ENCODE data around the gene PLCH1. TPM values are rescaled to one million over a fixed set of nuclear protein-coding genes. Genes with fewer than 3 reads are reported as not detected.
"Not testable (repeated sequence)": the region's sequence is repeated elsewhere in the genome, so short reads cannot be mapped to it uniquely, and the experiment has no call there.

The PLCH1 gene
- total RNA-seq, 2 experiments from 2014 or later: 0.03 to 0.20 TPM

DNA sequence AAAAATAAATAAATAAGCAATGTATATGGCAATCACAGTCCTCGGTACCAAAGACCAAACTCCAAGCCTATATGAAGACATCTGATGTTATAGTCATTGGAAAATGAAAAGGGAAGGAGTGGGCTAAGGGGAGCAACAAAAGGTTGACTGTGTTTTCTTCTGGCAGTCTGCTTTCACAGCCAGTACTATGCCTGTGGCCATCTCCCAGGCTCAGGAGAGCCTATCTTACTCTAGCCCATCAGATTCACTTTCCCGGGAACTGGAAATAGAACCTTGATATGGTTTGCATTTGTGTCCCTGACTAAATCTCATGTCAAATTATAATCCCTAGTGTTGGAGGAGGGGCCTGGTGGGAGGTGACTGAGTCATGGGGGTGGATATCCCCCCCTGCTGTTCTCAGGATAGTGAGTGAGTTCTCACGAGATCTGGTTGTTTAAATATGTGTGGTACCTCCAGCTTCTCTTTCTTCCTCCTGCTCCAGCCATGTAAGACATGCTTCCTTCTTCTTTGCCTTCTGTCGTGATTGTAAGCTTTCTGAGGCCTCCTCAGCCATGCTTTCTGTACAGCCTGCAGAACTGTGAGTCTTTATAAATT is 105.3 kb downstream of the PLCH1 start:
- Mint-ChIP-seq H3K4me3 (no peak overlapping the region), H3K27ac (no peak overlapping the region), H3K27me3 (no peaks in the 10 kb centered on the region), H3K36me3 (ENCODE audit: low read depth) (no peaks in the 10 kb centered on the region), H3K9me3 (no peaks in the 10 kb centered on the region), H3K4me1 (ENCODE audit: low read depth) (no peaks in the 10 kb centered on the region)
- POLR2A ChIA-PET: no interaction called here
- CTCF ChIA-PET: no interaction called here
- TF ChIP-seq, protein P1, sequence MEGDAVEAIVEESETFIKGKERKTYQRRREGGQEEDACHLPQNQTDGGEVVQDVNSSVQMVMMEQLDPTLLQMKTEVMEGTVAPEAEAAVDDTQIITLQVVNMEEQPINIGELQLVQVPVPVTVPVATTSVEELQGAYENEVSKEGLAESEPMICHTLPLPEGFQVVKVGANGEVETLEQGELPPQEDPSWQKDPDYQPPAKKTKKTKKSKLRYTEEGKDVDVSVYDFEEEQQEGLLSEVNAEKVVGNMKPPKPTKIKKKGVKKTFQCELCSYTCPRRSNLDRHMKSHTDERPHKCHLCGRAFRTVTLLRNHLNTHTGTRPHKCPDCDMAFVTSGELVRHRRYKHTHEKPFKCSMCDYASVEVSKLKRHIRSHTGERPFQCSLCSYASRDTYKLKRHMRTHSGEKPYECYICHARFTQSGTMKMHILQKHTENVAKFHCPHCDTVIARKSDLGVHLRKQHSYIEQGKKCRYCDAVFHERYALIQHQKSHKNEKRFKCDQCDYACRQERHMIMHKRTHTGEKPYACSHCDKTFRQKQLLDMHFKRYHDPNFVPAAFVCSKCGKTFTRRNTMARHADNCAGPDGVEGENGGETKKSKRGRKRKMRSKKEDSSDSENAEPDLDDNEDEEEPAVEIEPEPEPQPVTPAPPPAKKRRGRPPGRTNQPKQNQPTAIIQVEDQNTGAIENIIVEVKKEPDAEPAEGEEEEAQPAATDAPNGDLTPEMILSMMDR (IDR thresholded peaks at IDR 0.05): no peak
- no peak for ATAC-seq (ENCODE audit: poor library complexity)
- intact Hi-C loops (cut with DNase I, micrococcal nuclease): no loop called here
- no peak for DNase-seq
- Histone ChIP-seq H3K4me1 (ENCODE audit: insufficient read depth, low read length) (no peaks in the 10 kb centered on the region), H3K36me3 (ENCODE audit: insufficient read depth, low read length) (no peaks in the 10 kb centered on the region), H3K27me3 (ENCODE audit: control insufficient read depth in 1 of 2, insufficient read depth in 2 of 2, low read length in 2 of 2) (no peaks in the 10 kb centered on the region), H3K27ac (ENCODE audit: low read depth in 1 of 2, low read length in 2 of 2) (no peak overlapping the region), H3K4me3 (ENCODE audit: low read length) (no peak overlapping the region), H3K9me3 (ENCODE audit: control insufficient read depth in 1 of 2, insufficient read depth in 1 of 2, low read length in 2 of 2) (no peaks in the 10 kb centered on the region)

DNA sequence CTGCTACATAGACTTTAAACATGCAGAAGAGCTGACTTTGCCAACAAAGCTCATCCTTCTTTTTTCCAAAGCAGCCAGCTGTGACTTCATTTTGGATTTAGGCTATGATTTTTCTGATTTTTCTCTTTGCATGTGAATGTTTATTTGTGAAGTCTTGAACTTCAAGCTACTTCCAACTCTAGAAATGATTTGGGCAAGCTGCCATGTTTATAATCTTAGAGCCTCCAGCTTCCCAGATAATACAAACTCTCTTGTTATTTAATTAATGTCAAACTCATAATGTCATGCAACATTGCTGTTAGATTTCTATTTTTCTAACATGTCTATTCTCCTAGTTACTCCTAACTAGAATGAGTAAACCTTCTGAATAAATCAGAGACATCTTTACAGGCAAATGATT is 106.4 kb downstream of the PLCH1 start:
- H3K4me3 ChIP-seq (ENCODE audit: low read length); ATAC-seq (ENCODE audit: poor library complexity): not testable (repeated sequence)

DNA sequence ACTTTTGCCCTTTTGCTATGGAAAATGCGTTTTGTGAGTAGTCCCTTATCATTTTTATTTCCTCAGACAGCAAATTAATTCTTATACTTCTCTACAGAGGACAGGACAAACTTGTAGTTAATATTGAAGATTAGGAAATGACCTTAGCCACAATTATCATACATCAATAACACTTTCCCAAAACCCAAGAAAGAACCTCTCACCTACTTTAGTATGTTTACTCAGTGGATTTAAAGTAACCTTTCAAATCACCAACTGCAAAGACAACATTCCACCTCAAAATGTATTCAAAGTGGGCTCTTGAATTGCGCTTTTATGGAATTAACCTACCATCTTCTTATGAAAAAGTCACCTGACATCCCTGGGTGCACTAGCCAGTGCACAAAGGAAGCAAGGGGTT is 107.3 kb downstream of the PLCH1 start:
- H3K9me3 ChIP-seq (ENCODE audit: control insufficient read depth in 1 of 2, insufficient read depth in 1 of 2, low read length in 2 of 2): peaks cover 0 to 4% of the 10 kb centered on the region in 2 experiments
- H3K36me3 Mint-ChIP-seq (ENCODE audit: low read depth): no peaks in the 10 kb centered on the region
- intact Hi-C loops (cut with DNase I, micrococcal nuclease): no loop called here
- CTCF ChIA-PET: no interaction called here
- H3K9me3 Mint-ChIP-seq: no peaks in the 10 kb centered on the region
- no peaks in the 10 kb centered on the region for H3K4me1 Mint-ChIP-seq (ENCODE audit: low read depth)
- no peak for ATAC-seq (ENCODE audit: poor library complexity)
- H3K4me3 Mint-ChIP-seq: no peak overlapping the region
- no peaks in the 10 kb centered on the region for H3K27me3 Mint-ChIP-seq
- no peaks in the 10 kb centered on the region for H3K4me1 ChIP-seq (ENCODE audit: insufficient read depth, low read length)
- no peak for DNase-seq
- TF ChIP-seq, protein P1 (IDR thresholded peaks at IDR 0.05): no peak
- H3K4me3 ChIP-seq (ENCODE audit: low read length): no peak overlapping the region
- no peak overlapping the region for H3K27ac Mint-ChIP-seq
- POLR2A ChIA-PET: no interaction called here
- H3K36me3 ChIP-seq (ENCODE audit: insufficient read depth, low read length): no peaks in the 10 kb centered on the region
- no peak overlapping the region for H3K27ac ChIP-seq (ENCODE audit: low read depth in 1 of 2, low read length in 2 of 2)
- no peaks in the 10 kb centered on the region for H3K27me3 ChIP-seq (ENCODE audit: control insufficient read depth in 1 of 2, insufficient read depth in 2 of 2, low read length in 2 of 2)

More for the DNA sequence above, 106.4 kb downstream of the PLCH1 start:
- H3K27me3 Mint-ChIP-seq; H3K4me3 Mint-ChIP-seq; CTCF ChIA-PET; H3K27ac ChIP-seq (ENCODE audit: low read depth in 1 of 2, low read length in 2 of 2); H3K4me1 ChIP-seq (ENCODE audit: insufficient read depth, low read length); H3K27me3 ChIP-seq (ENCODE audit: control insufficient read depth in 1 of 2, insufficient read depth in 2 of 2, low read length in 2 of 2); H3K4me1 Mint-ChIP-seq (ENCODE audit: low read depth); DNase-seq; intact Hi-C loops (cut with DNase I, micrococcal nuclease); H3K27ac Mint-ChIP-seq; H3K36me3 Mint-ChIP-seq (ENCODE audit: low read depth); POLR2A ChIA-PET; H3K9me3 Mint-ChIP-seq; H3K9me3 ChIP-seq (ENCODE audit: control insufficient read depth in 1 of 2, insufficient read depth in 1 of 2, low read length in 2 of 2); H3K36me3 ChIP-seq (ENCODE audit: insufficient read depth, low read length): not testable (repeated sequence)

DNA sequence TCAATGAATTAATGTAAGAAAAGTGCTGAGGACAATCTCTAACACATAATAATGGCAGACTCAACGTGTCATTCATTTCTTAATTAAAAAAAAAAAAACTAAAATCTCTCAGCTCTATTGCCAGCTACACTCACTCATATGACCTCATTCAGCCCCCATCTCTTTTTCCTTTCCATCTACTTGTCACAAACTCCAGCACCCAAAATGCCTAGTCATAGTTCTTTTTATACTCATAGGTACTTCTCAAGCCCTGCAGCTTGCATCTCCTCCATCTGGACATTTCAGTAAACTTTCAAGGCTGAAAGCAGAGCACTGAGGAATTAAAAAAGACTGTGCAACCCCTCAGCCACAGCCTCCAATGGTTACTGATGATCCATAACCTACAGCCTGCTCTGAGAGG is 109.8 kb downstream of the PLCH1 start:
- H3K27me3 Mint-ChIP-seq: no peaks in the 10 kb centered on the region
- Histone ChIP-seq H3K4me3 (ENCODE audit: low read length) (no peak overlapping the region), H3K4me1 (ENCODE audit: insufficient read depth, low read length) (no peaks in the 10 kb centered on the region), H3K36me3 (ENCODE audit: insufficient read depth, low read length) (no peaks in the 10 kb centered on the region), H3K27me3 (ENCODE audit: control insufficient read depth in 1 of 2, insufficient read depth in 2 of 2, low read length in 2 of 2) (no peaks in the 10 kb centered on the region), H3K9me3 (ENCODE audit: control insufficient read depth in 1 of 2, insufficient read depth in 1 of 2, low read length in 2 of 2) (peaks cover 0 to 4% of the 10 kb centered on the region in 2 experiments), H3K27ac (ENCODE audit: low read depth in 1 of 2, low read length in 2 of 2) (no peak overlapping the region)
- H3K9me3 Mint-ChIP-seq: no peaks in the 10 kb centered on the region
- no peak overlapping the region for H3K27ac Mint-ChIP-seq
- CTCF ChIA-PET: no interaction called here
- intact Hi-C loops (cut with DNase I, micrococcal nuclease): no loop called here
- POLR2A ChIA-PET: no interaction called here
- no peaks in the 10 kb centered on the region for H3K4me1 Mint-ChIP-seq (ENCODE audit: low read depth)
- TF ChIP-seq, protein P1 (IDR thresholded peaks at IDR 0.05): no peak
- H3K4me3 Mint-ChIP-seq: no peak overlapping the region
- ATAC-seq (ENCODE audit: poor library complexity) (no peak), DNase-seq (no peak)
- H3K36me3 Mint-ChIP-seq (ENCODE audit: low read depth): no peaks in the 10 kb centered on the region

Data from CD4-positive, alpha-beta T cell (primary cell).